HAP-1 (cell line): ENCODE measurements around the gene LRRC45.

ENCODE experiments used
- DNase-seq, 2 experiments: peaks; one replicate each; pipeline ENCODE4 v3.0.0-alpha.2; 2016 to 2020; ENCODE audit warnings: low spot score in 2 of 2
- H3K27me3 ChIP-seq: fragments of 250-450 bp; sonication (Bioruptor Pico); 2 replicates; pipeline ENCODE4 v1.5.1; 2020; ENCODE audit warnings: low read depth, mild to moderate bottlenecking, moderate library complexity
- H3K36me3 ChIP-seq: fragments of 250-450 bp; sonication (Bioruptor Pico); replicated peaks from 2 replicates; pipeline ENCODE4 v1.5.1; 2020; ENCODE audit warnings: mild to moderate bottlenecking
- H3K4me1 ChIP-seq: fragments of 250-450 bp; sonication (Bioruptor Pico); 2 replicates; pipeline ENCODE4 v1.5.1; 2020; ENCODE audit warnings: mild to moderate bottlenecking
- H3K4me3 ChIP-seq: fragments of 250-450 bp; sonication (Bioruptor Pico); 2 replicates; pipeline ENCODE4 v1.5.1; 2020; ENCODE audit warnings: mild to moderate bottlenecking, moderate library complexity
- H3K9me3 ChIP-seq: fragments of 250-450 bp; sonication (Bioruptor Pico); 2 replicates; pipeline ENCODE4 v1.5.1; 2020; ENCODE audit warnings: mild to moderate bottlenecking, moderate library complexity
- in situ Hi-C: fragments of 300-500 bp; cut with MboI; formaldehyde crosslinking; loops from 3 replicates; pipeline ENCODE4 v1.14.3; 2020; ENCODE audit warnings: low sequenced_read_pairs, inconsistent platforms, mixed read lengths

The LRRC45 gene

GRCh38 chr17:81999587-81999975, 23.5 kb upstream of the LRRC45 start:
- Histone ChIP-seq H3K4me1 (no peaks in the 10 kb centered on the region), H3K27me3 (no peaks in the 10 kb centered on the region), H3K9me3 (no peaks in the 10 kb centered on the region), H3K36me3 (no peaks in the 10 kb centered on the region), H3K4me3 (no peak overlapping the region)
- no peak for DNase-seq
- in situ Hi-C loops: no loop called here

GRCh38 chr17:81999976-82000802, 22.9 kb upstream of the LRRC45 start:
- no peak for DNase-seq
- no peak overlapping the region for H3K4me3 ChIP-seq
- in situ Hi-C loops: no loop called here
- no peaks in the 10 kb centered on the region for H3K4me1 ChIP-seq
- no peaks in the 10 kb centered on the region for H3K27me3 ChIP-seq
- no peaks in the 10 kb centered on the region for H3K9me3 ChIP-seq
- no peaks in the 10 kb centered on the region for H3K36me3 ChIP-seq

- DNase-seq: no peak
- Histone ChIP-seq H3K9me3 (no peaks in the 10 kb centered on the region), H3K4me3 (no peak overlapping the region), H3K27me3 (no peaks in the 10 kb centered on the region), H3K36me3 (no peaks in the 10 kb centered on the region), H3K4me1 (no peaks in the 10 kb centered on the region)
- in situ Hi-C loops: no loop called here
Observed at GRCh38 chr17:82000803-82001570, 22.1 kb upstream of the LRRC45 start.

- no peak overlapping the region for H3K4me3 ChIP-seq
- no peak for DNase-seq
- in situ Hi-C loops: no loop called here
Observed at GRCh38 chr17:82001571-82002056, 21.5 kb upstream of the LRRC45 start.

GRCh38 chr17:82003411-82004381, 19.4 kb upstream of the LRRC45 start:
- no peak overlapping the region for H3K4me3 ChIP-seq
- no peaks in the 10 kb centered on the region for H3K36me3 ChIP-seq
- DNase-seq: no peak
- H3K9me3 ChIP-seq: no peaks in the 10 kb centered on the region
- no peaks in the 10 kb centered on the region for H3K27me3 ChIP-seq
- in situ Hi-C loops: no loop called here
- H3K4me1 ChIP-seq: no peaks in the 10 kb centered on the region

More at GRCh38 chr17:82001571-82002056, 21.5 kb upstream of the LRRC45 start:
- Histone ChIP-seq H3K27me3 (no peaks in the 10 kb centered on the region), H3K4me1 (no peaks in the 10 kb centered on the region), H3K36me3 (no peaks in the 10 kb centered on the region), H3K9me3 (no peaks in the 10 kb centered on the region)

GRCh38 chr17:82004517-82005455, 18.3 kb upstream of the LRRC45 start:
- no peak for DNase-seq
- no peaks in the 10 kb centered on the region for H3K27me3 ChIP-seq
- in situ Hi-C loops: no loop called here
- H3K9me3 ChIP-seq: no peaks in the 10 kb centered on the region
- H3K36me3 ChIP-seq: no peaks in the 10 kb centered on the region
- H3K4me3 ChIP-seq: no peak overlapping the region
- H3K4me1 ChIP-seq: no peaks in the 10 kb centered on the region

- H3K4me3 ChIP-seq: no peak overlapping the region
- DNase-seq: no peak
- H3K36me3 ChIP-seq: no peaks in the 10 kb centered on the region
- H3K9me3 ChIP-seq: no peaks in the 10 kb centered on the region
- no peaks in the 10 kb centered on the region for H3K27me3 ChIP-seq
- H3K4me1 ChIP-seq: no peaks in the 10 kb centered on the region
- in situ Hi-C loops: no loop called here
Observed at GRCh38 chr17:82005701-82006348, 17.3 kb upstream of the LRRC45 start.

- no peak overlapping the region for H3K4me3 ChIP-seq
- H3K27me3 ChIP-seq: no peaks in the 10 kb centered on the region
- no peak for DNase-seq
- H3K4me1 ChIP-seq: no peaks in the 10 kb centered on the region
- no peaks in the 10 kb centered on the region for H3K36me3 ChIP-seq
- no peaks in the 10 kb centered on the region for H3K9me3 ChIP-seq
- in situ Hi-C loops: no loop called here
Observed at GRCh38 chr17:82006468-82007227, 16.5 kb upstream of the LRRC45 start.

- Histone ChIP-seq H3K27me3 (no peaks in the 10 kb centered on the region), H3K36me3 (no peaks in the 10 kb centered on the region), H3K9me3 (no peaks in the 10 kb centered on the region), H3K4me1 (no peaks in the 10 kb centered on the region), H3K4me3 (no peak overlapping the region)
- no peak for DNase-seq
- in situ Hi-C loops: no loop called here
Observed at GRCh38 chr17:82007228-82007494, 15.9 kb upstream of the LRRC45 start.

GRCh38 chr17:82007495-82008257, 15.4 kb upstream of the LRRC45 start:
- Histone ChIP-seq H3K4me3 (no peak overlapping the region), H3K27me3 (no peaks in the 10 kb centered on the region), H3K9me3 (no peaks in the 10 kb centered on the region), H3K36me3 (no peaks in the 10 kb centered on the region), H3K4me1 (no peaks in the 10 kb centered on the region)
- in situ Hi-C loops: no loop called here
- DNase-seq: no peak

GRCh38 chr17:82008258-82008940, 14.7 kb upstream of the LRRC45 start:
- no peak for DNase-seq
- H3K4me3 ChIP-seq: no peak overlapping the region
- H3K4me1 ChIP-seq: no peaks in the 10 kb centered on the region
- H3K36me3 ChIP-seq: no peaks in the 10 kb centered on the region
- H3K9me3 ChIP-seq: no peaks in the 10 kb centered on the region
- in situ Hi-C loops: no loop called here
- H3K27me3 ChIP-seq: no peaks in the 10 kb centered on the region
